ENCODE measurements around the gene EHF. TPM values are rescaled to one million over a fixed set of nuclear protein-coding genes. Genes with fewer than 3 reads are reported as not detected.
A peak's percentile ranks its signal among the peaks of the same experiment; 100 is the strongest.

EHF gene
- total RNA-seq, 2 experiments from 2014 or later = 0.14 to 0.25 TPM

- H3K36me3 Mint-ChIP-seq (ENCODE audit: low read depth) = no peaks in the 10 kb centered on the region
Observed at GRCh38 chr11:34626393-34626792, 5.5 kb downstream of the EHF start.

DNA sequence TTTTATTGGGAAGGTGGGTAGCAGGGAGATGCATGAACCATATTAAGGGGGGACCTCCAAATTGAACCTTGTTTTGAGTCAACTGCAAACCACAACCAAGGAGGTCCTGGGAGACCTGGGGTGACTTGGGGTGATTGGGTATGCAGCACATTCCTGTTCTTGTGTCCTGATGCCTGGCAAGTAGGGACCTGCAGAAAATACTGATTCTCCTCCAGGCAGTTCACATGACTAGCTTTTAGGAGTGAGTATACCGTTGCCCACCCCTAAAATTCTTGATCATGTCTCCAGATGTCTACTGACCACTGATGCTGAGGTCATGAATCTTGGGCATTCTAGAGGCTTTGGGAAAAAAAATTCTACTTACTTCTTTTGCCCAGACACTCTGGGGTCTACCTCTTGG, 6.3 kb downstream of the EHF start:
- peaks cover 6% of the 10 kb centered on the region for H3K4me1 Mint-ChIP-seq
- intact Hi-C loops (cut with DNase I, micrococcal nuclease) = no loop called here
- CTCF ChIA-PET = no interaction called here
- peaks cover 16% of the 10 kb centered on the region for H3K27me3 Mint-ChIP-seq
- DNase-seq (no peak), ATAC-seq (no peak)
- H3K36me3 Mint-ChIP-seq (ENCODE audit: low read depth) = no peaks in the 10 kb centered on the region
- no peak overlapping the region for H3K27ac Mint-ChIP-seq
- POLR2A ChIA-PET = no interaction called here
- H3K4me3 Mint-ChIP-seq = no peak overlapping the region
- H3K9me3 Mint-ChIP-seq (ENCODE audit: low read depth) = no peaks in the 10 kb centered on the region

More at GRCh38 chr11:34626393-34626792, 5.5 kb downstream of the EHF start:
- Mint-ChIP-seq H3K27ac (no peak overlapping the region), H3K4me3 (no peak overlapping the region), H3K4me1 (peaks cover 6% of the 10 kb centered on the region), H3K27me3 (peaks cover 23% of the 10 kb centered on the region), H3K9me3 (ENCODE audit: low read depth) (no peaks in the 10 kb centered on the region)
- POLR2A ChIA-PET = no interaction called here
- CTCF ChIA-PET = interaction anchor here (1.2 kb wide), 1 partner anchor 113 kb away, joined by 5 read pairs; the partner anchor contains the start of gene ELF5
- DNase-seq = no peak
- ATAC-seq = peak; percentile 65
- intact Hi-C loops (cut with DNase I, micrococcal nuclease) = no loop called here

DNA sequence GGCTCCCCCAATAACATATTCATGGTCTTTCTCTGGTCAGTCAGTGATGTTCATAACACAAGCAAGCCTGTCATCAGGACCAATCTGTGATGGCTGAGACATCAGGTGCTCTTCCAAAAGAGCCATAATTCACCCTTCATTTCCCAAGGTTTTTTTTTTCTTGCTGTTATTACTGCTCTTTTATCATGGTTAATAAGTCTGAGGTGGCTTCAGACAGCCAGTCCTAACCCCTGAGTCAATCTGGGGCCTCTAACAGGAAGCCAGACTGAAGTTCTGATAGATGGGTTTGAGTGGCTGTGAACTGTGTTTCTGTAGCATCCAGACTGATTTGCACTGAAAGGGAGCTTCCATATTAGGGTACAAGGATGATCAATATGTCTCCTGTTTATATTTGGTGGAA, 8.8 kb downstream of the EHF start:
- H3K4me3 Mint-ChIP-seq = no peak overlapping the region

DNA sequence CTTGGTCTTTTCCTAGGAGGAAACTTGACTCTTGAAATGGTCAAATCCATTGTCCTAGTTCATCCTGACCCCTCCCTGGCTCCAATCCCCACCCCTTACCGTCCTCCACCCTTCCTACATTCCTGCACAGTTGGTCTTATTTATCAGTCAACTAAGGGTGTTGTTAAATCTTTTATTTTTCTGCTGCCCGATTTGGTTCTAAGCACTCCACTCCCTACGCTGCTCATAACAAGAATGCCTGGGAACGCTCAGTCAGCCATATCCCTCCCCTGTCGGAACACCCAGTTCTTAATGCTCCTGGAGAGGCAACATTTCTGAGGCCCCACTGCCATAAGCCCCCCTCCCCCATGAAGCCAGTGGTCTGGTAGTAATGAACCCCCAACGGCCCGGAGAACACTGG, 9.7 kb downstream of the EHF start:
- intact Hi-C loops (cut with DNase I, micrococcal nuclease) = no loop called here
- POLR2A ChIA-PET = no interaction called here

More for the DNA sequence above, 8.8 kb downstream of the EHF start:
- H3K4me1 Mint-ChIP-seq = peaks cover 13% of the 10 kb centered on the region
- DNase-seq (no peak), ATAC-seq (no peak)
- intact Hi-C loops (cut with DNase I, micrococcal nuclease) = no loop called here
- H3K27ac Mint-ChIP-seq = no peak overlapping the region
- ChIA-PET POLR2A (no interaction called here), CTCF (no interaction called here)
- no peaks in the 10 kb centered on the region for H3K36me3 Mint-ChIP-seq (ENCODE audit: low read depth)
- no peaks in the 10 kb centered on the region for H3K9me3 Mint-ChIP-seq (ENCODE audit: low read depth)
- peaks cover 9% of the 10 kb centered on the region for H3K27me3 Mint-ChIP-seq

GRCh38 chr11:34631297-34631696, 10.4 kb downstream of the EHF start:
- no peaks in the 10 kb centered on the region for H3K9me3 Mint-ChIP-seq (ENCODE audit: low read depth)
- ChIA-PET CTCF (no interaction called here), POLR2A (no interaction called here)
- DNase-seq = no peak
- intact Hi-C loops (cut with DNase I, micrococcal nuclease) = no loop called here
- H3K4me1 Mint-ChIP-seq = peaks cover 13% of the 10 kb centered on the region
- no peak overlapping the region for H3K27ac Mint-ChIP-seq
- H3K36me3 Mint-ChIP-seq (ENCODE audit: low read depth) = no peaks in the 10 kb centered on the region
- no peak for ATAC-seq
- peaks cover 5% of the 10 kb centered on the region for H3K27me3 Mint-ChIP-seq
- H3K4me3 Mint-ChIP-seq = no peak overlapping the region

More for the DNA sequence above, 9.7 kb downstream of the EHF start:
- CTCF ChIA-PET = no interaction called here
- no peak overlapping the region for H3K27ac Mint-ChIP-seq
- H3K9me3 Mint-ChIP-seq (ENCODE audit: low read depth) = no peaks in the 10 kb centered on the region
- no peak for DNase-seq
- H3K4me3 Mint-ChIP-seq = no peak overlapping the region
- no peaks in the 10 kb centered on the region for H3K36me3 Mint-ChIP-seq (ENCODE audit: low read depth)
- H3K4me1 Mint-ChIP-seq = peaks cover 13% of the 10 kb centered on the region
- ATAC-seq = no peak
- H3K27me3 Mint-ChIP-seq = peaks cover 5% of the 10 kb centered on the region

- H3K36me3 Mint-ChIP-seq (ENCODE audit: low read depth) = no peaks in the 10 kb centered on the region
- H3K9me3 Mint-ChIP-seq (ENCODE audit: low read depth) = no peaks in the 10 kb centered on the region
- ChIA-PET CTCF (no interaction called here), POLR2A (no interaction called here)
- H3K27me3 Mint-ChIP-seq = peaks cover 3% of the 10 kb centered on the region
- H3K4me3 Mint-ChIP-seq = no peak overlapping the region
- no peak overlapping the region for H3K27ac Mint-ChIP-seq
- intact Hi-C loops (cut with DNase I, micrococcal nuclease) = no loop called here
- ATAC-seq (no peak), DNase-seq (no peak)
- H3K4me1 Mint-ChIP-seq = peaks cover 11% of the 10 kb centered on the region
Observed at GRCh38 chr11:34631737-34632104, 10.8 kb downstream of the EHF start.

- CTCF ChIA-PET = no interaction called here
- intact Hi-C loops (cut with DNase I, micrococcal nuclease) = no loop called here
- DNase-seq = no peak
Observed at GRCh38 chr11:34632105-34632791, 11.4 kb downstream of the EHF start.

GRCh38 chr11:34633640-34633989, 12.7 kb downstream of the EHF start:
- ATAC-seq (no peak), DNase-seq (no peak)
- CTCF ChIA-PET = interaction anchor here (0.6 kb wide), 1 partner anchor 754 kb away, joined by 3 read pairs; no protein-coding TSS in a partner anchor
- intact Hi-C loops (cut with DNase I, micrococcal nuclease) = no loop called here
- H3K9me3 Mint-ChIP-seq (ENCODE audit: low read depth) = no peaks in the 10 kb centered on the region
- no peak overlapping the region for H3K4me3 Mint-ChIP-seq
- no peak overlapping the region for H3K27ac Mint-ChIP-seq
- H3K36me3 Mint-ChIP-seq (ENCODE audit: low read depth) = no peaks in the 10 kb centered on the region
- H3K4me1 Mint-ChIP-seq = peaks cover 11% of the 10 kb centered on the region
- POLR2A ChIA-PET = no interaction called here
- no peaks in the 10 kb centered on the region for H3K27me3 Mint-ChIP-seq

More at GRCh38 chr11:34632105-34632791, 11.4 kb downstream of the EHF start:
- POLR2A ChIA-PET = no interaction called here
- Mint-ChIP-seq H3K4me3 (no peak overlapping the region), H3K27ac (no peak overlapping the region), H3K9me3 (ENCODE audit: low read depth) (no peaks in the 10 kb centered on the region), H3K36me3 (ENCODE audit: low read depth) (no peaks in the 10 kb centered on the region), H3K4me1 (peaks cover 11% of the 10 kb centered on the region), H3K27me3 (no peaks in the 10 kb centered on the region)
- ATAC-seq = no peak

GRCh38 chr11:34633990-34634693, 13.2 kb downstream of the EHF start:
- CTCF ChIA-PET = interaction anchor here (0.6 kb wide), 1 partner anchor 753 kb away, joined by 3 read pairs; no protein-coding TSS in a partner anchor
- H3K9me3 Mint-ChIP-seq (ENCODE audit: low read depth) = no peaks in the 10 kb centered on the region
- no peak overlapping the region for H3K27ac Mint-ChIP-seq

DNA sequence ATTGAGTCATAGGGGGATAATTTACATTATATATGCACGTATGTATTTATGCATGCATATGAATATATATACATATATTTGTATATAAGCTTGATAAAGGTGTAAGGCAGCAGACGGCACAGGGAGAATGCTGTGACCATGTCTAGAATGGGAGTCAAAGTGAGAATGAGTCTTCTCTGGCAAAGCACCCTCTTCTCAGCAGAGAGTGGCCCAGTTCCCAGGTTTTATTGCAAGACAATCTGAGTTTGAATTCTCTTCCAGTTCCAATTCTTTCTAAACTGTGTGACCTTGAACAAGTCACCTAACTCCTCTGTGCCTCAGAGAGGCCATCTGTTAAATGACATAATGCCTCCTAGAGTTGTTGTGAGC, 13.8 kb downstream of the EHF start:
- H3K9me3 Mint-ChIP-seq (ENCODE audit: low read depth) = no peaks in the 10 kb centered on the region
- no peak for DNase-seq
- ATAC-seq = peak; percentile 16
- CTCF ChIA-PET = no interaction called here
- H3K27ac Mint-ChIP-seq = no peak overlapping the region
- H3K4me3 Mint-ChIP-seq = no peak overlapping the region
- H3K27me3 Mint-ChIP-seq = no peaks in the 10 kb centered on the region
- POLR2A ChIA-PET = interaction anchor here (0.6 to 0.9 kb wide), 3 partner anchors 19 to 21 kb away, joined by 3 to 4 read pairs (median 3); no protein-coding TSS in a partner anchor
- intact Hi-C loops (cut with DNase I, micrococcal nuclease) = no loop called here
- H3K36me3 Mint-ChIP-seq (ENCODE audit: low read depth) = no peaks in the 10 kb centered on the region
- peaks cover 11% of the 10 kb centered on the region for H3K4me1 Mint-ChIP-seq

More at GRCh38 chr11:34633990-34634693, 13.2 kb downstream of the EHF start:
- DNase-seq = no peak
- ATAC-seq = peak; percentile 73
- peaks cover 11% of the 10 kb centered on the region for H3K4me1 Mint-ChIP-seq
- no peak overlapping the region for H3K4me3 Mint-ChIP-seq
- H3K36me3 Mint-ChIP-seq (ENCODE audit: low read depth) = no peaks in the 10 kb centered on the region
- no peaks in the 10 kb centered on the region for H3K27me3 Mint-ChIP-seq
- POLR2A ChIA-PET = interaction anchor here (0.6 kb wide), 2 partner anchors 19 to 20 kb away, joined by 3 to 4 read pairs; no protein-coding TSS in a partner anchor
- intact Hi-C loops (cut with DNase I, micrococcal nuclease) = no loop called here

DNA sequence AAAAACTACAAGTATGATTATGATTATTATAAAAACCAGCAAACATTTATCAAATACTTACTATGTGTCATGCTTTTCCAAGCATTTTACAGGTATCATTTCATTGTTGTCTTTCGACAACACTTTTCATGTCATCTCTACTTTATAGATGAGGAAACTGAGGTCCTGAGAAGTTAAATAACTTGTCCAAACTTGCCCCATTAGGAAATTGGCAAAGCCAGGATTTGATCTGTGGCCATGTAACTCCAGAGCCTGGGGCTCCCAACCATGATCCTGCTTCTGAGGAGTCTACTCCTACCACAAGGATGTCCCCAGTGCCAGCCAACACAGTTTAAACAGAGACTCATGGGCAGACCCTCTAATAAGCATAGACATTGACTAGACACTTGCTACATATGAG, 15.2 kb downstream of the EHF start:
- intact Hi-C loops (cut with DNase I, micrococcal nuclease) = no loop called here
- Mint-ChIP-seq H3K4me1 (peaks cover 11% of the 10 kb centered on the region), H3K9me3 (ENCODE audit: low read depth) (no peaks in the 10 kb centered on the region), H3K27me3 (peaks cover 2% of the 10 kb centered on the region), H3K36me3 (ENCODE audit: low read depth) (no peaks in the 10 kb centered on the region), H3K4me3 (no peak overlapping the region), H3K27ac (no peak overlapping the region)
- DNase-seq (no peak), ATAC-seq (no peak)
- POLR2A ChIA-PET = no interaction called here
- CTCF ChIA-PET = interaction anchor here (0.6 kb wide), 1 partner anchor 200 kb away, joined by 3 read pairs; no protein-coding TSS in a partner anchor

DNA sequence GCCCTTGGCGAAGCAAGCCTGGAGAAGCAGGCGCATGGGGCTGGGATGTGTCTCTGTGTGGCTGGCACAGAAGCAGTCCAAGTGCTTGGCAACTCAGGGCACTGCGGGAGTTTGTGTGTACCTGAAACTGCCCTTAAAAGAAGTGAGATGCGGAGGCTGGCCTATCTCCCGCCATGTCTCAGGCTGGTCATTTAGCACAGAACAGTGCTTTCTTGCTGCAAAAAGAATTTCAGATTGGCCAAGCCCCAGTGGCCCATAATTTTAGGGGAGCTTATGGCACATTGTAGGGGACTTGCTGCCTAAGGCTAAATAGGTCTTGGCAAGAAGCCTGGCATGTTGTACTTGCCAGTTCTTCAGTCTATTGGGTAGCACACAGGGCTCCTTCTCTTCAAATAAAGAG, 16.4 kb downstream of the EHF start:
- H3K36me3 Mint-ChIP-seq (ENCODE audit: low read depth) = no peaks in the 10 kb centered on the region
- POLR2A ChIA-PET = no interaction called here
- H3K4me3 Mint-ChIP-seq = no peak overlapping the region
- H3K9me3 Mint-ChIP-seq (ENCODE audit: low read depth) = no peaks in the 10 kb centered on the region
- DNase-seq (no peak), ATAC-seq (no peak)
- intact Hi-C loops (cut with DNase I, micrococcal nuclease) = no loop called here
- H3K27me3 Mint-ChIP-seq = peaks cover 2% of the 10 kb centered on the region
- H3K27ac Mint-ChIP-seq = no peak overlapping the region
- CTCF ChIA-PET = interaction anchor here (1.2 kb wide), 1 partner anchor 24 kb away, joined by 3 read pairs; no protein-coding TSS in a partner anchor
- H3K4me1 Mint-ChIP-seq = peaks cover 11% of the 10 kb centered on the region
